ENCODE results near the gene PRIM1.
A peak's percentile ranks its signal among the peaks of the same experiment; 100 is the strongest.
"Not testable (repeated sequence)": the region's sequence is repeated elsewhere in the genome, so short reads cannot be mapped to it uniquely, and the experiment has no call there.

The PRIM1 gene

DNA sequence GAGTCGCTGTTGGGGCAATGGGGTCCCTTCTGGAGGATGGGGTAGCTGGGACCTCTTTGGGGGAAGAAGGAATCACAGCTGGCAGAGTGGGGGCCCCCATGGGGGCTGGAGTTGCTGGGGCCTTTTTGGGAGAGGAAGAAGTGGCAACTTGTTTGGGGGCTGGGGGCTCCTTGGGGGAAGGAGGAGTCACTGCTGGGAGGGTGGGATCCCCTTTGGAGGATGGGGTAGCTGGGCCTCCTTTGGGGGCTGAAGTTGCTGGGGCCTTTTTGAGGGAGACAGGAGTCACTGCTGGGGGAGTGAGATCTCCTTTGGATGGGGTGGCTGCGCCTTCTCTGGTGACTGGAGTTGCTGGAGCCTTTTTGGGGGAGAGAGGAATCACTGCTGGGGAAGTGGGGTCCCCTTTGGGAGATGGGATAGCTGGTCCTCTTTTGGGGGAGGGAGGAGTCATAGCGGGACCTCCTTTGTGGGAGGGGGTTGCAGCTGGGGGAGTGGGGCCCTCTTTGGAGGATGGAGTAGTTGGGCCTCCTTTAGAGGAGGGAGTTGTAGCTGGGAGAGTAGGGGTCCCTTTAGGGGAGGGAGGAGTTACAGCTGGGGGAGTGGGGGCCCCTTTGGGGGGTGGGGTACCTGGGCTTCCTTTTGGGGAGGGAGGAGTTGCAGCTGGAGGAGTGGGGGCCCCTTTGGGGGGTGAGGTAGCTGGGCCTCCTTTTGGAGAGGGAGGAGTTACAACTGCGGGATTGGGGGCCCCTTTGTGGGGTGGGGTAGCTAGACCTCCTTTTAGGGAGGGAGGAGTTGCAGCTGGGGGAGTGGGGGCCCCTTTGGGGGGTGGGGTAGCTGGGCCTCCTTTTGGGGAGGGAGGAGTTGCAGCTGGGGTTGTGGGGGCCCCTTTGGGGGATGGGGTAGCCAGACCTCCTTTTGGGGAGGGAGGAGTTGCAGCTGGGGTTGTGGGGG is 34.9 kb downstream of the PRIM1 start:
- no peak for DNase-seq (ENCODE audit: low read depth)

DNA sequence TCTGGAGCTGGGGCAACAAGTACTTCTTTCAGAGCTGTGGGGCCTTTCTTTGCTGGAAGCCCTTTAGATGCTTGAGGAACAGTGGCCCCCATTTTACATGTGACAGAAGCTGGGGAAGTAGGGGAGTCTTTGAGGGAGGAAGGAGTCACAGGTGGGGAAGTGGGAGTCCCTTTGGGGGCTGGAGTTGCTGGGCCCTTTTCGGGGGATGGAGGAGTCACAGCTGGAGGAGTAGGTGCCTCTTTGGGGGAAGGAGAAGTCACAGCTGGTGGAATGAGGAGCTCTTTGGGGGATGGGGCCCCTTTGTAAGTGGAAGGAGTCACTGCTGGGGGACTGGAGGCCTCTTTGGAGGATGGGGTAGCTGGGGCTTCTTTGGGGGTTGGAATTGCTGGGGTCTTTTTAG is 35.7 kb downstream of the PRIM1 start:
- no peak for DNase-seq (ENCODE audit: low read depth)

DNA sequence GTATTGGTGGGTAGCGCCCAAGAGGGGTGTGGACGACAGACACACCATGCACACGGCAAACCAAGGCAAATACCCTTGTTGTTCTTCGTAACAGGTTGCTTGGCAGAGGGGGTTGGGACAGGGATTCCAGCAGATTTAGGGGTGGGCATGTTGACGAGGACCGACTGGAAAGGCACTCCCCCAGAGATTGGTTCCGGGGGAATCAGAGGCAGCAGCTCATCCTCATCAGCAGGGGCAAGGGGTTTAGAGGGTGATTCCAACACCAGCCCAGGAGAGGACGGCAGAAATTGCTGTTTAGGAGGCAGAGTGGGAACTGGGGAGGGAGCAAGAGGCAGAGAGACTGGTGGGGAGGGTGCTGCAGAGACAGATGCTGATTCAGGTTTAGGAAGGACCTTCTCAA is 36.3 kb downstream of the PRIM1 start:
- DNase-seq (ENCODE audit: low read depth) = no peak

GRCh38 chr12:56714431-56714929 is 37.6 kb downstream of the PRIM1 start:
- no peak for DNase-seq (ENCODE audit: low read depth)

GRCh38 chr12:56713345-56713744 is 38.8 kb downstream of the PRIM1 start:
- DNase-seq (ENCODE audit: low read depth) = no peak

GRCh38 chr12:56709759-56710376 is 42.3 kb downstream of the PRIM1 start:
- DNase-seq (ENCODE audit: low read depth) = no peak

DNA sequence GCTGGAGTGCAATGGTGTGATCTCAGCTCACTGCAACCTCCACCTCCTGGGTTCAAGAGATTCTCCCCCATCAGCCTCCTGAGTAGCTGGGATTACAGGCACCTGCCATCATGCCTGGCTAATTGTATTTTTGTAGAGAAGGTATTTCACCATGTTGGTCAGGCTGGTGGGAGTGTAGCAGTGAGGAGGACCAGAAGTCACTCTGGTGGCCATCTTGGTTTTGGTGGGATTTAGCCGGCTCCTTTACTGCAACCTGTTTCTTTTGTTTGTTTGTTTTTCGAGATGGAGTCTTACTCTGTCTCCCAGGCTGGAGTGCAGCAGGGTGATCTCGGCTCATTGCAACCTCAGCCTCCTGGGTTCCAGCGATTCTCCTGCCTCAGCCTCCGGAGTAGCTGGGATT is 47.6 kb downstream of the PRIM1 start:
- not testable (repeated sequence) for DNase-seq (ENCODE audit: low read depth)

- no peak for DNase-seq (ENCODE audit: low read depth)
These were observed 53.0 kb downstream of the PRIM1 start for GRCh38 chr12:56699020-56699661.

DNA sequence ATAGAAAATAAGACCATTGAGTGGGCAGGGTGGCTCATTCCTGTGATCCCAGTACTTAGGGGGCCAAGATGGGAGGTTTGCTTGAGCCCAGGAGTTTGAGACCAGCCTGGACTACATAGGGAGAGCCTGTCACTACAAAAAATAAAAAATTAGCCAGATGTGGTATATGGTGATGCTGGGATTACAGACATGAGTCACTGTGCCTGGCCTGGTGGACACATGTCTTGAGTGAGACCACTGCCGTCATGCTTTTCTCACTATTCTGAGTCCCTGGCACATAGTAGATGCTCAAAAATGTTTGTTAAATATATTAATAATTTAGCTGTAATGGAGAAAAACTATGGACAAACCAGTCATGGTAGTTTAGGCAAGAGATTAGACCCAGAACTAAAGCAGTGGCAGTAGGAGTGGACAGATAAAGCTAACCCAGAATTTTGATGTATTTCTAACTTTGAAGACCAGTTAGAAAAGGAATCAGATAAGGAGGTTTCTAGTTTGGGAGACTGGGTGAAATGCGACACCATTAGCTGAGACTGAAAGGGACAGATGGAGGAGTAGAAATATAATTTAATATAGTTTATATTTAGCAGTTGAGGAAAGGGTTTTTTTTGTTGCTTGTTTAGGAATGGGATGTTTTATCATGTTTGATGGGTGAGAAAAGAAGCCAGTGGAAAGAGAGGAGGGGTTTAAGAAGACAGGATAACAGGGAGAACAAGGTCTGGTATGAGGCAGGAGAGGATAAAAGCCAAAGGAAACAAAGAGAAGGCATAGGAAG is 56.6 kb downstream of the PRIM1 start:
- DNase-seq (ENCODE audit: low read depth) = no peak

GRCh38 chr12:56694161-56694560 is 58.0 kb downstream of the PRIM1 start:
- no peak for DNase-seq (ENCODE audit: low read depth)

DNA sequence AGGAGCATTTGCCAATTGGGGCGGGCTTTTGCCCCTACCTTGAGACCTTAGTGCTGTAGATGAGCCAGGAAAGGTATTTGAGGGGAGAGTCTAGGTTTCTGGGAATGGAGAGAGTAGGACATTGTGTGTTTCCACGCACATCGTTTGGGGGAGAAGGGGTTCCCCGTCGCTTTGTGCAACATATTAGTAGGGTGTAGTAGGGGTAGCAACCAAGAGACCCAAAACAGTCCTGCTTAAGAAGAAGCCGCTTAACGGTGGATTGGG is 63.3 kb downstream of the PRIM1 start:
- no peak for DNase-seq (ENCODE audit: low read depth)

GRCh38 chr12:56688129-56688845 is 63.8 kb downstream of the PRIM1 start, which contains the start of gene PTGES3:
Gene PTGES3, minus strand, starts transcription at chr12:56688284. Its CDS starts 285 bp downstream, at chr12:56687999.
- DNase-seq (ENCODE audit: low read depth) = peak; percentile 96

- DNase-seq (ENCODE audit: low read depth) = peak; percentile 20
These were observed 64.6 kb downstream of the PRIM1 start for GRCh38 chr12:56687223-56688128.

GRCh38 chr12:56684745-56685359 is 67.3 kb downstream of the PRIM1 start:
- no peak for DNase-seq (ENCODE audit: low read depth)

DNA sequence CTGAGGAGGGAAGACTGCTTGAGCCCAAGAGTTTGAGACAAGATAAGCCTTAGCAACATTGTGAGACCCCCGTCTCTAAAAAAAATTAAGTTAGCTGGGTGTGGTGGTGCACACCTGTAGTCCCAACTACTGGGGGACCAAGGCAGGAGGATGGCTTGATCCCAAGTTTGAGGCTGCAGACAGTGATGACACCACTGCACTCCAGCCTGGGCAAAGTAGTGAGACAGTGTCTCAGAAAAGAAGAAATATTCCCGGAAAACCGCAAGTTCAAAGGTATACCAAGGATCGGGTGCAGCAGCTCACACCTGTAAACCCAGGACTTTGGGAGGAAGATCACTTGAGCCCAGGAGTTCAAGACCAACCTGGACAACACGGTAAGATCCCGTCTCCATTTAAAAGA is 69.8 kb downstream of the PRIM1 start:
- no peak for DNase-seq (ENCODE audit: low read depth)
